ENCODE measurements around the gene GASK1B. TPM values are rescaled to one million over a fixed set of nuclear protein-coding genes. Genes with fewer than 3 reads are reported as not detected.
A peak's percentile ranks its signal among the peaks of the same experiment; 100 is the strongest.

Gene GASK1B
- total and polyA plus RNA-seq, 2 donors (not counting 1 experiment from before 2014, with no cell fraction given) = 23.6 to 51.6 TPM

DNA sequence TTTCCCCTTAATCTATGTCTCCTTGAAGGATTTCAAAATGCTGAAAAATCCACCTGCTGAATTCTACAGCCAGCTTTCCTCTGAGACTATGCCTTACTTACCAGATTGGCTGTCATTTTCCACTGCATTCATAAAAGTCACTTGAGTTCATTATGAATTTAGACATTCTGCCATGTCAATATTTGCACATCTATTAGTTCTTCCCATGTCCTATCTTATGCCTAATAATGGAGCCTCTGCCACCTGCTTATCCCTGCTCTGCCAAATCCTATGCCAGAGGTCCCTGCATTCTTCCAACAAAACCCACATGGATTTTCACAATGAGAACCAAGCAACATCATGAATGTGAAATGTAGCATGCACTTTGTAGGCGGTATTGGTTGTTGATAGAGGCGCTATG is 42.6 kb downstream of the GASK1B start:
- Histone ChIP-seq H3K9ac (ENCODE audit: insufficient read depth, low read length) (no peak overlapping the region), H3K36me3 (ENCODE audit: control insufficient read depth, insufficient read depth, low read length) (no peaks in the 10 kb centered on the region), H3K9me3 (ENCODE audit: control insufficient read depth, insufficient read depth, low read depth, low read length) (no peaks in the 10 kb centered on the region), H3K4me2 (ENCODE audit: extremely low read depth, insufficient read depth, low read length) (no peak overlapping the region), H3K79me2 (ENCODE audit: control insufficient read depth, insufficient read depth, low read length) (no peaks in the 10 kb centered on the region), H3K27me3 (ENCODE audit: control insufficient read depth, insufficient read depth, low read length) (no peaks in the 10 kb centered on the region), H3K4me3 (replicated peaks in 1 of 4; ENCODE audit: control extremely low read depth in 1 of 4, insufficient read depth in 1 of 4, low read depth in 3 of 4, low read length in 4 of 4) (no peak overlapping the region), H2AFZ (ENCODE audit: low read length) (no peak overlapping the region), H3K27ac (ENCODE audit: insufficient read depth, low read length) (no peak overlapping the region), H3K4me1 (ENCODE audit: control insufficient read depth, extremely low read depth, insufficient read depth, low read length) (no peaks in the 10 kb centered on the region), H4K20me1 (ENCODE audit: control insufficient read depth, extremely low read depth, insufficient read depth, low read length) (no peaks in the 10 kb centered on the region)
- TF ChIP-seq, protein P1, sequence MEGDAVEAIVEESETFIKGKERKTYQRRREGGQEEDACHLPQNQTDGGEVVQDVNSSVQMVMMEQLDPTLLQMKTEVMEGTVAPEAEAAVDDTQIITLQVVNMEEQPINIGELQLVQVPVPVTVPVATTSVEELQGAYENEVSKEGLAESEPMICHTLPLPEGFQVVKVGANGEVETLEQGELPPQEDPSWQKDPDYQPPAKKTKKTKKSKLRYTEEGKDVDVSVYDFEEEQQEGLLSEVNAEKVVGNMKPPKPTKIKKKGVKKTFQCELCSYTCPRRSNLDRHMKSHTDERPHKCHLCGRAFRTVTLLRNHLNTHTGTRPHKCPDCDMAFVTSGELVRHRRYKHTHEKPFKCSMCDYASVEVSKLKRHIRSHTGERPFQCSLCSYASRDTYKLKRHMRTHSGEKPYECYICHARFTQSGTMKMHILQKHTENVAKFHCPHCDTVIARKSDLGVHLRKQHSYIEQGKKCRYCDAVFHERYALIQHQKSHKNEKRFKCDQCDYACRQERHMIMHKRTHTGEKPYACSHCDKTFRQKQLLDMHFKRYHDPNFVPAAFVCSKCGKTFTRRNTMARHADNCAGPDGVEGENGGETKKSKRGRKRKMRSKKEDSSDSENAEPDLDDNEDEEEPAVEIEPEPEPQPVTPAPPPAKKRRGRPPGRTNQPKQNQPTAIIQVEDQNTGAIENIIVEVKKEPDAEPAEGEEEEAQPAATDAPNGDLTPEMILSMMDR (conservative IDR thresholded peaks at IDR 0.05 in 1 of 2, IDR thresholded peaks at IDR 0.05 in 1 of 2; ENCODE audit: low read depth in 1 of 2, low read length in 2 of 2) = no peak
- TF ChIP-seq EZH2 (IDR thresholded peaks at IDR 0.05; ENCODE audit: low read length, missing control alignments) = no peak
- no peak for DNase-seq (ENCODE audit: low read depth in 2 of 2)

DNA sequence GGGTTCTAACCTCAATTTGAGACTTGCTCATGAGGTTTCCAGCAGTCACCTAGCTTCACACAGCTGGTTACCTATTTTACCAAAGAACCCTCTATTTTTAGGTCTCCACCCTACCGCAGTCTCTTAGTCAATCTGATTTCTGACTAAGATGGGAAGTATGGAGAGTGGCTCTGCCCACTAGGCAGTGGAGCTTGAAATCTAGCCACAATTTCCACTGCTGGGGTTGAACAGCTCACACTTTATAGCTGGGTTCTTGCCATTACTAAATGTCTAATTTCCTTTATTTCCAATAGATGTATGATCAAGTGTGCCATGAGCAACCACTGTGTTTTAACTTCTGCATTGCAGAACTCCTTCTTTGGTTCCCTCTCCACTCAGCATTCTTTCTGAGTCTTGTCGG is 43.1 kb downstream of the GASK1B start:
- no peak overlapping the region for H3K27ac ChIP-seq (ENCODE audit: insufficient read depth, low read length)
- H3K9ac ChIP-seq (ENCODE audit: insufficient read depth, low read length) = no peak overlapping the region
- H3K9me3 ChIP-seq (ENCODE audit: control insufficient read depth, insufficient read depth, low read depth, low read length) = no peaks in the 10 kb centered on the region
- H4K20me1 ChIP-seq (ENCODE audit: control insufficient read depth, extremely low read depth, insufficient read depth, low read length) = no peaks in the 10 kb centered on the region
- no peak overlapping the region for H3K4me3 ChIP-seq (replicated peaks in 1 of 4; ENCODE audit: control extremely low read depth in 1 of 4, insufficient read depth in 1 of 4, low read depth in 3 of 4, low read length in 4 of 4)
- H3K36me3 ChIP-seq (ENCODE audit: control insufficient read depth, insufficient read depth, low read length) = no peaks in the 10 kb centered on the region
- H3K4me2 ChIP-seq (ENCODE audit: extremely low read depth, insufficient read depth, low read length) = no peak overlapping the region
- no peaks in the 10 kb centered on the region for H3K27me3 ChIP-seq (ENCODE audit: control insufficient read depth, insufficient read depth, low read length)
- DNase-seq (ENCODE audit: low read depth in 2 of 2) = peak in 1 of 2 donors; percentile 65
- H2AFZ ChIP-seq (ENCODE audit: low read length) = no peak overlapping the region
- TF ChIP-seq, protein P1 (conservative IDR thresholded peaks at IDR 0.05 in 1 of 2, IDR thresholded peaks at IDR 0.05 in 1 of 2; ENCODE audit: low read depth in 1 of 2, low read length in 2 of 2) = no peak
- no peak for TF ChIP-seq EZH2 (IDR thresholded peaks at IDR 0.05; ENCODE audit: low read length, missing control alignments)
- H3K79me2 ChIP-seq (ENCODE audit: control insufficient read depth, insufficient read depth, low read length) = no peaks in the 10 kb centered on the region
- H3K4me1 ChIP-seq (ENCODE audit: control insufficient read depth, extremely low read depth, insufficient read depth, low read length) = no peaks in the 10 kb centered on the region

DNA sequence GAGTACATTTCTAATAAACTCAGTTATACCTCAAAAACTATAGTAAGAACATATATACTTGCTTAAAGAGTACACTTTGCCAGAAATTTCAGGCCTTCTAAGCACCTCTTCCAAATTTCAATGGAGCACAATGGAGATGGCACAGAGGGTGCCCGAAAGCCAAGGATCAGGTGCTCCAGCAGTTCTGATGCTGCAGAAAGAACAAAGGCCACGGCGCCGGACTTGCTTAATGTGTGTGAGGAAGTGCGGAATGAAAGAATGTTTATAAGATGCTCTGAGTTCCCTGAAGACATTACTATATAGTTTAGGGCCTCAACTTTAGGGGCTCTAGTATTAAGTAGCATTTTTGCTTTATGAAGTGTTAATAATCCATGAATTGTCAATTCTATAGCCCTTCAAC is 44.3 kb downstream of the GASK1B start:
- Histone ChIP-seq H4K20me1 (ENCODE audit: control insufficient read depth, extremely low read depth, insufficient read depth, low read length) (no peaks in the 10 kb centered on the region), H2AFZ (ENCODE audit: low read length) (no peak overlapping the region), H3K4me2 (ENCODE audit: extremely low read depth, insufficient read depth, low read length) (no peak overlapping the region), H3K4me1 (ENCODE audit: control insufficient read depth, extremely low read depth, insufficient read depth, low read length) (no peaks in the 10 kb centered on the region), H3K27me3 (ENCODE audit: control insufficient read depth, insufficient read depth, low read length) (no peaks in the 10 kb centered on the region), H3K79me2 (ENCODE audit: control insufficient read depth, insufficient read depth, low read length) (no peaks in the 10 kb centered on the region), H3K4me3 (replicated peaks in 1 of 4; ENCODE audit: control extremely low read depth in 1 of 4, insufficient read depth in 1 of 4, low read depth in 3 of 4, low read length in 4 of 4) (no peak overlapping the region), H3K27ac (ENCODE audit: insufficient read depth, low read length) (no peak overlapping the region), H3K9me3 (ENCODE audit: control insufficient read depth, insufficient read depth, low read depth, low read length) (no peaks in the 10 kb centered on the region), H3K9ac (ENCODE audit: insufficient read depth, low read length) (no peak overlapping the region), H3K36me3 (ENCODE audit: control insufficient read depth, insufficient read depth, low read length) (no peaks in the 10 kb centered on the region)
- no peak for DNase-seq (ENCODE audit: low read depth in 2 of 2)
- TF ChIP-seq, protein P1 (conservative IDR thresholded peaks at IDR 0.05 in 1 of 2, IDR thresholded peaks at IDR 0.05 in 1 of 2; ENCODE audit: low read depth in 1 of 2, low read length in 2 of 2) = no peak
- TF ChIP-seq EZH2 (IDR thresholded peaks at IDR 0.05; ENCODE audit: low read length, missing control alignments) = no peak
